HepG2 (cell line): ENCODE data around the gene NME4. TPM values are rescaled to one million over a fixed set of nuclear protein-coding genes. Genes with fewer than 3 reads are reported as not detected.

Experiments
- ESRRA ChIP-seq: sonication (generic); formaldehyde crosslinking; IDR thresholded peaks from 2 replicates; pipeline ENCODE4 v1.5.1; 2020; ENCODE audit warnings: mild to moderate bottlenecking, low read depth, missing genetic modification reagents
- FOXA3 ChIP-seq: IDR thresholded peaks from 2 replicates; pipeline ENCODE4 v1.6.1; 2016; ENCODE audit warnings: missing genetic modification reagents, missing compliant biosample characterization
- MEIS2 ChIP-seq: sonication (generic); formaldehyde crosslinking; IDR thresholded peaks from 2 replicates; pipeline ENCODE4 v1.9.0; 2021; ENCODE audit warnings: mild to moderate bottlenecking, missing genetic modification reagents
- ZFY ChIP-seq: sonication (generic); formaldehyde crosslinking; IDR thresholded peaks from 2 replicates; pipeline ENCODE4 v1.4.0; 2020; ENCODE audit warnings: missing genetic modification reagents
- ZNF569 ChIP-seq: sonication (generic); formaldehyde crosslinking; IDR thresholded peaks from 2 replicates; pipeline ENCODE4 v1.5.0; 2020; ENCODE audit warnings: mild to moderate bottlenecking, missing genetic modification reagents, moderate library complexity, borderline replicate concordance
- ZSCAN9 ChIP-seq: IDR thresholded peaks from 2 replicates; pipeline ENCODE4 v1.6.1; 2016; ENCODE audit warnings: borderline replicate concordance
- polyA plus RNA-seq, 8 experiments: library from polyadenylated mRNA; depleted of rRNA in 3 of 8; stranded (reverse) in 7 of 8; unstranded in 1 of 8; fragments of >200 nt; fragmentation: Illumina TruSeq in 4 of 8; extraction: Trizol in 4 of 8; gene quantifications; 2 replicates each; pipeline versions ENCODE4 v1.2.1 to v1.2.3, GENCODE V29; 2011 to 2016; ENCODE audit warnings: low read depth in 4 of 8, missing spikeins in 1 of 8, mixed read lengths in 1 of 8; ENCODE audit not compliant: insufficient read depth in 1 of 8
- total RNA-seq, 5 experiments: library from RNA; depleted of rRNA; stranded (reverse); fragments of >200 nt; fragmentation: Illumina TruSeq; extraction: Trizol; gene quantifications; 2 replicates each; pipeline ENCODE4 v1.2.3, GENCODE V29; 2016; ENCODE audit warnings: low read depth in 1 of 5
- TF ChIP-seq, protein P1 (sequence below): sonication (generic); formaldehyde crosslinking; IDR thresholded peaks from one replicate; pipeline ENCODE4 v1.5.1; 2020; ENCODE audit warnings: mild to moderate bottlenecking, missing genetic modification reagents; ENCODE audit errors: not compliant biosample characterization
- TF ChIP-seq, protein P2 (sequence below), 2 experiments: fragments of 450-650 bp in 1 of 2; sonication (generic) in 1 of 2; formaldehyde crosslinking in 1 of 2; IDR thresholded peaks; 2 replicates each; pipeline versions ENCODE4 v1.6.1 to v1.8.0; 2016 to 2022; ENCODE audit warnings: antibody characterized with exemption in 1 of 2, mild to moderate bottlenecking in 1 of 2, missing genetic modification reagents in 1 of 2
- TF ChIP-seq, protein P3 (sequence below): sonication (generic); formaldehyde crosslinking; conservative IDR thresholded peaks from 2 replicates; pipeline ENCODE4 v1.4.0; 2020; ENCODE audit warnings: missing genetic modification reagents

Gene NME4
- total and polyA plus RNA-seq, 2 of the 13 experiments (the other 11 are each of a cell fraction or from before 2014, with no cell fraction given): 121 to 263 TPM

DNA sequence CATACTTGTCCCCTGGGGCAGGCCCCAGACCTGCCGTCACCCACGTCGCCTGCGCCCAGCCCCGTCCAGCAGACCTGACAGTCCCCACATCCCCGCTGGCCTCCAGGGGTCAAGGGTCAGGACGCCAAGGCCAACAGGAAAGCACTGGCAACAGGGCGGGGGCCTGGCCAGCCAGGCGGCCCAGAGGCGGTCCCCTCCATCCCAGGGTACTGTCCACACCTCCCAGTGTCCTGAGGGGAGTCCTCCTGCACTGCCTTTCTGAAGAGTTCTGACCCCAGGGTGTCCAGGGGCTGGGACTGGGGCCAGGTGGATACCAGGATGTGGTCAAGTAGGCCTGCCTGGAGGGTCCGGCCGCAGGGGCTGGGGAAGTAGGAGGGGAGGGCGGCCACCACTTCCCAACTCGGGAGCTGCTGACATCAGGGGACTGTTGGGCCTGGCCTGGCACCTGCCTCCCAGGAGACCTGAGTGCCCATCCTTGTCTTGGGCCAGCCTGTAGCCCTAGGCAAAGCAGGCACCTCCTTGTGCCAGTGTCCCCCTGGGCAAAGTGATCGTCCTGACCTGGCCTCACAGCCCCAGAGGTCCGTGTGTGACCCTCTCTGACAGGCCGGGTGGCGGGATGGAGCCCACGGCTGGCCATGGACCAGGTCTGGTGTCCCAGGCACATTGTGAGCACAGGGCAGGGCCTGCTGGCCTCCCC, 37.8 kb upstream of the NME4 start (continued):
- TF ChIP-seq, protein P1, sequence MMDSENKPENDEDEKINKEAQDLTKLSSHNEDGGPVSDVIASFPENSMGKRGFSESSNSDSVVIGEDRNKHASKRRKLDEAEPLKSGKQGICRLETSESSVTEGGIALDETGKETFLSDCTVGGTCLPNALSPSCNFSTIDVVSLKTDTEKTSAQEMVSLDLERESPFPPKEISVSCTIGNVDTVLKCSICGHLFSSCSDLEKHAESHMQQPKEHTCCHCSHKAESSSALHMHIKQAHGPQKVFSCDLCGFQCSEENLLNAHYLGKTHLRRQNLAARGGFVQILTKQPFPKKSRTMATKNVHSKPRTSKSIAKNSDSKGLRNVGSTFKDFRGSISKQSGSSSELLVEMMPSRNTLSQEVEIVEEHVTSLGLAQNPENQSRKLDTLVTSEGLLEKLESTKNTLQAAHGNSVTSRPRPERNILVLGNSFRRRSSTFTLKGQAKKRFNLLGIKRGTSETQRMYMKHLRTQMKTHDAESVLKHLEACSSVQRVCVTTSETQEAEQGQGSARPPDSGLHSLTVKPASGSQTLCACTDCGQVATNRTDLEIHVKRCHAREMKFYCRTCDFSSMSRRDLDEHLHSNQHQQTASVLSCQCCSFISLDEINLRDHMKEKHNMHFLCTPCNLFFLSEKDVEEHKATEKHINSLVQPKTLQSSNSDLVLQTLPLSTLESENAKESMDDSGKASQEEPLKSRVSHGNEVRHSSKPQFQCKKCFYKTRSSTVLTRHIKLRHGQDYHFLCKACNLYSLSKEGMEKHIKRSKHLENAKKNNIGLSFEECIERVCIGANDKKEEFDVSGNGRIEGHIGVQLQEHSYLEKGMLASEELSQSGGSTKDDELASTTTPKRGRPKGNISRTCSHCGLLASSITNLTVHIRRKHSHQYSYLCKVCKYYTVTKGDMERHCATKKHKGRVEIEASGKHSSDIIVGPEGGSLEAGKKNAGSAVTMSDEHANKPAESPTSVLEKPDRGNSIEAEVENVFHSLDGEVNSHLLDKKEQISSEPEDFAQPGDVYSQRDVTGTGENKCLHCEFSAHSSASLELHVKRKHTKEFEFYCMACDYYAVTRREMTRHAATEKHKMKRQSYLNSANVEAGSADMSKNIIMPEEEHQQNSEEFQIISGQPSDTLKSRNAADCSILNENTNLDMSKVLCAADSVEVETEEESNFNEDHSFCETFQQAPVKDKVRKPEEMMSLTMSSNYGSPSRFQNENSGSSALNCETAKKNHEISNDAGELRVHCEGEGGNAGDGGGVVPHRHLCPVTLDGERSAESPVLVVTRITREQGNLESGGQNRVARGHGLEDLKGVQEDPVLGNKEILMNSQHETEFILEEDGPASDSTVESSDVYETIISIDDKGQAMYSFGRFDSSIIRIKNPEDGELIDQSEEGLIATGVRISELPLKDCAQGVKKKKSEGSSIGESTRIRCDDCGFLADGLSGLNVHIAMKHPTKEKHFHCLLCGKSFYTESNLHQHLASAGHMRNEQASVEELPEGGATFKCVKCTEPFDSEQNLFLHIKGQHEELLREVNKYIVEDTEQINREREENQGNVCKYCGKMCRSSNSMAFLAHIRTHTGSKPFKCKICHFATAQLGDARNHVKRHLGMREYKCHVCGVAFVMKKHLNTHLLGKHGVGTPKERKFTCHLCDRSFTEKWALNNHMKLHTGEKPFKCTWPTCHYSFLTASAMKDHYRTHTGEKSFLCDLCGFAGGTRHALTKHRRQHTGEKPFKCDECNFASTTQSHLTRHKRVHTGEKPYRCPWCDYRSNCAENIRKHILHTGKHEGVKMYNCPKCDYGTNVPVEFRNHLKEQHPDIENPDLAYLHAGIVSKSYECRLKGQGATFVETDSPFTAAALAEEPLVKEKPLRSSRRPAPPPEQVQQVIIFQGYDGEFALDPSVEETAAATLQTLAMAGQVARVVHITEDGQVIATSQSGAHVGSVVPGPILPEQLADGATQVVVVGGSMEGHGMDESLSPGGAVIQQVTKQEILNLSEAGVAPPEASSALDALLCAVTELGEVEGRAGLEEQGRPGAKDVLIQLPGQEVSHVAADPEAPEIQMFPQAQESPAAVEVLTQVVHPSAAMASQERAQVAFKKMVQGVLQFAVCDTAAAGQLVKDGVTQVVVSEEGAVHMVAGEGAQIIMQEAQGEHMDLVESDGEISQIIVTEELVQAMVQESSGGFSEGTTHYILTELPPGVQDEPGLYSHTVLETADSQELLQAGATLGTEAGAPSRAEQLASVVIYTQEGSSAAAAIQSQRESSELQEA (CRISPR knock-in tag): peak; percentile 31
- peak; percentile 73 for TF ChIP-seq ZFY (CRISPR knock-in tag)
- TF ChIP-seq FOXA3 (CRISPR knock-in tag): peak; percentile 69
- peak; percentile 83; the same call in 1 of the 2 replicates for TF ChIP-seq MEIS2 (CRISPR knock-in tag)
- peak; percentile 42; the same call in 1 of the 2 replicates for TF ChIP-seq ZSCAN9 (CRISPR knock-in tag)
- TF ChIP-seq ZNF569 (CRISPR knock-in tag): no peak
- TF ChIP-seq, protein P2, sequence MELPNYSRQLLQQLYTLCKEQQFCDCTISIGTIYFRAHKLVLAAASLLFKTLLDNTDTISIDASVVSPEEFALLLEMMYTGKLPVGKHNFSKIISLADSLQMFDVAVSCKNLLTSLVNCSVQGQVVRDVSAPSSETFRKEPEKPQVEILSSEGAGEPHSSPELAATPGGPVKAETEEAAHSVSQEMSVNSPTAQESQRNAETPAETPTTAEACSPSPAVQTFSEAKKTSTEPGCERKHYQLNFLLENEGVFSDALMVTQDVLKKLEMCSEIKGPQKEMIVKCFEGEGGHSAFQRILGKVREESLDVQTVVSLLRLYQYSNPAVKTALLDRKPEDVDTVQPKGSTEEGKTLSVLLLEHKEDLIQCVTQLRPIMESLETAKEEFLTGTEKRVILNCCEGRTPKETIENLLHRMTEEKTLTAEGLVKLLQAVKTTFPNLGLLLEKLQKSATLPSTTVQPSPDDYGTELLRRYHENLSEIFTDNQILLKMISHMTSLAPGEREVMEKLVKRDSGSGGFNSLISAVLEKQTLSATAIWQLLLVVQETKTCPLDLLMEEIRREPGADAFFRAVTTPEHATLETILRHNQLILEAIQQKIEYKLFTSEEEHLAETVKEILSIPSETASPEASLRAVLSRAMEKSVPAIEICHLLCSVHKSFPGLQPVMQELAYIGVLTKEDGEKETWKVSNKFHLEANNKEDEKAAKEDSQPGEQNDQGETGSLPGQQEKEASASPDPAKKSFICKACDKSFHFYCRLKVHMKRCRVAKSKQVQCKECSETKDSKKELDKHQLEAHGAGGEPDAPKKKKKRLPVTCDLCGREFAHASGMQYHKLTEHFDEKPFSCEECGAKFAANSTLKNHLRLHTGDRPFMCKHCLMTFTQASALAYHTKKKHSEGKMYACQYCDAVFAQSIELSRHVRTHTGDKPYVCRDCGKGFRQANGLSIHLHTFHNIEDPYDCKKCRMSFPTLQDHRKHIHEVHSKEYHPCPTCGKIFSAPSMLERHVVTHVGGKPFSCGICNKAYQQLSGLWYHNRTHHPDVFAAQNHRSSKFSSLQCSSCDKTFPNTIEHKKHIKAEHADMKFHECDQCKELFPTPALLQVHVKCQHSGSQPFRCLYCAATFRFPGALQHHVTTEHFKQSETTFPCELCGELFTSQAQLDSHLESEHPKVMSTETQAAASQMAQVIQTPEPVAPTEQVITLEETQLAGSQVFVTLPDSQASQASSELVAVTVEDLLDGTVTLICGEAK (IDR thresholded peaks at IDR 0.05): no peak
- TF ChIP-seq, protein P2 (CRISPR knock-in tag; IDR thresholded peaks at IDR 0.05): peak; percentile 52
- peak; percentile 77 for TF ChIP-seq ESRRA (CRISPR knock-in tag)
- TF ChIP-seq, protein P3, sequence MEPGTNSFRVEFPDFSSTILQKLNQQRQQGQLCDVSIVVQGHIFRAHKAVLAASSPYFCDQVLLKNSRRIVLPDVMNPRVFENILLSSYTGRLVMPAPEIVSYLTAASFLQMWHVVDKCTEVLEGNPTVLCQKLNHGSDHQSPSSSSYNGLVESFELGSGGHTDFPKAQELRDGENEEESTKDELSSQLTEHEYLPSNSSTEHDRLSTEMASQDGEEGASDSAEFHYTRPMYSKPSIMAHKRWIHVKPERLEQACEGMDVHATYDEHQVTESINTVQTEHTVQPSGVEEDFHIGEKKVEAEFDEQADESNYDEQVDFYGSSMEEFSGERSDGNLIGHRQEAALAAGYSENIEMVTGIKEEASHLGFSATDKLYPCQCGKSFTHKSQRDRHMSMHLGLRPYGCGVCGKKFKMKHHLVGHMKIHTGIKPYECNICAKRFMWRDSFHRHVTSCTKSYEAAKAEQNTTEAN (CRISPR knock-in tag): no peak
